Adrenal gland (tissue), 5 donors: ENCODE measurements around the gene NBPF1.
"Not testable (repeated sequence)": the region's sequence is repeated elsewhere in the genome, so short reads cannot be mapped to it uniquely, and the experiment has no call there.

Source experiments
- CTCF ChIP-seq, 6 experiments: fragments of 450-650 bp in 4 of 6; fragments of 200-600 bp in 2 of 6; sonication (generic) in 1 of 6; IDR thresholded peaks; 1 replicate in 5 of 6; 2 replicates in 1 of 6; pipeline versions ENCODE4 v1.5.1 to v1.8.0; 2016 to 2021; ENCODE audit warnings: antibody characterized with exemption in 6 of 6, mild to moderate bottlenecking in 2 of 6, moderate library complexity in 1 of 6
- POLR2A ChIP-seq, 2 donors: fragments of 450-650 bp; IDR thresholded peaks; one replicate each; pipeline ENCODE4 v1.6.1; 2017; ENCODE audit warnings: antibody characterized with exemption in 2 of 2, mild to moderate bottlenecking in 2 of 2, moderate library complexity in 1 of 2
- donor health status: DM: no; HTN: no; CAD: no.

GRCh38 chr1:16636551-16637195 is 23.3 kb upstream of the NBPF1 start:
- TF ChIP-seq CTCF, POLR2A (IDR thresholded peaks at IDR 0.05): not testable (repeated sequence)
